ENCODE measurements around the gene TUBB6. TPM values are rescaled to one million over a fixed set of nuclear protein-coding genes. Genes with fewer than 3 reads are reported as not detected.

The TUBB6 gene
- total RNA-seq, 1 donor from 2014 or later = 560 TPM

DNA sequence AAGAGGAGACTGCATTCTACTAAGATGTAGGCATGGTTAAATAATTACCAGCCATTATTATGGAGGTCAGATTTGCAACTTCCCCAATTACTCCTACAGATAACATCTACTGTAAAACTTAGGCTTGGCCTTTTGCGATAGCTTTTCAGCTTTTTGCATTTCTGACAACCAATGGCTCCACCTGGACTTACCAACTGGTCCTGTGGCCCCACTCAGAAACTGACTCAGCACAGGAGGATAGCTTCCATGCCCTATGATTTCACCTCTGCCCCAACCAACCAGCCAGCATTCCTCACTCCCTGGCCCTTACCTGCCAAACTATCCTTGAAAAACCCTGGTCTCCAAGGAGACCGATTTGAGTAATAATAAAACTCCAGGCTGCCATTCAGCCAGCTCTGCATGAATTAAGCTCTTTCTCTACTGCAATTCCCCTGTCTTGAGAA lies 28.2 kb downstream of the TUBB6 start:
- DNase-seq (ENCODE audit: low spot score) = no peak

DNA sequence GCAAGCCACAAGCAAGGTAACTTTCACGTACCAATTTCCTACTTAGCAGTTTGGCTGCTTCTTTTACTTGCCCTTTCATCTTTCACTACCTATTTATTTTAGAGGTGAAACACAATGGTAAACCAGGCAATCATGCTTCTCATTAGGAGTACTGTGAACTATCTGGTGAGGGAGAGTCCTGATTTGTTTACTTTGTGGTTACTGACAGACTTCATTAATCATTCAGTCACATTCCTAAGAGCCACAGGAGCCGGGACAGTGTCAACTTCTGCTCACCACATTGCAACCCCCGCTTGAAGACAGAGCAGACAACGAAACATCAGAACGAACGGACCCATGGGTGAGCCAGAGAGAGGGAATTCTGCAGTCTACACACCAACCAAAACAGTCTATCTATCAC lies 28.8 kb downstream of the TUBB6 start:
- DNase-seq (ENCODE audit: low spot score) = no peak

DNA sequence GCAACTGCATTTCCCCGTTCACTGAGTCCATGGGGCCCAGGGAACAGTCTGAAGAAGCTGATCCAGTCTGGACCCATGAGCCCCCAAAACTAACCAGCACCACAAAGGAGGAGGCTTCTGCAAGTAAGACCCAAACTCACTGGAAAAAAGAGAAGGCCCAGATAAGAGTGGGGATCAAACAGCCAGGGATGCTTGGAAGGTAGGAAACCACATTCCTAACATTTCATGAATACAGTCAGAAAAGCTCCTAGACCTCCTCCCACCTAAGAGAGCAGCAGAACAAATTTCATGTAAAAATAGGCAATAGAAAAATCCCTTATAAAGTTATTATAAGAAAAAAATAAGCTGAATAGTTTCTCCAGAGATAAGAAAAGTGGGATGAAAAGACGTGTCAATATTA lies 30.3 kb downstream of the TUBB6 start:
- DNase-seq (ENCODE audit: low spot score) = no peak

DNA sequence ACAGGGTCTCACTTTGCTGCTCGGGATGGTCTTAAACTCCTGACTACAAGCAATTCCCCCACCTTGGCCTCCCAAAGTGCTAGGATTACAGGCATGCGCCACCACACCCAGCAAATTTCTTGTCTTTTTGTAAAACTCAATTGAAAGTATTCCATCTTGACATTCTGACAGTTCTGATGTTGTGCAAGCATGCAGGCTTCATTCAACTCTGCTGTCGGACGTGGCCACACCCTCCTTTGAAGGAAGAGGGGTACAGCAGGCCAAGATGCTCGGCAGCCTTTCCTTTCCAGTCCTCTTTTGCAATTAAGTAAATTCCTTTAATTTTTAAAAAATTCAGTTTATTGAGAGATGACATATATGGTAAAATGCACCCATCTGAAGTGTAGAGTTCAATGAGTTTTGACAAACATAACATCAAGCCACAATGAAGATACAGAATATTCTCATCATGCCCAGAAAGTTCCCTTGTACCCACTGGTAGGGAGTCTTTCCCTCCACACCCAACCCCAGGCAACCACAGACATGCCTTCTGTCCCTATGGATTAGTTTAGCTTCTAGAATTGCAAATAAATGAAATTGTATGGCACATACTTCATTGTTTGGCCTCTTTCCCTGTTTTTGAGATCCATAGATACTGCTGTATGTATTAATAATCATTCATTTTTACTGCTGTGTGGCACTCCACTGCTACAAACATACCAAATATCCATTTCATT lies 33.1 kb downstream of the TUBB6 start:
- DNase-seq (ENCODE audit: low spot score) = no peak

DNA sequence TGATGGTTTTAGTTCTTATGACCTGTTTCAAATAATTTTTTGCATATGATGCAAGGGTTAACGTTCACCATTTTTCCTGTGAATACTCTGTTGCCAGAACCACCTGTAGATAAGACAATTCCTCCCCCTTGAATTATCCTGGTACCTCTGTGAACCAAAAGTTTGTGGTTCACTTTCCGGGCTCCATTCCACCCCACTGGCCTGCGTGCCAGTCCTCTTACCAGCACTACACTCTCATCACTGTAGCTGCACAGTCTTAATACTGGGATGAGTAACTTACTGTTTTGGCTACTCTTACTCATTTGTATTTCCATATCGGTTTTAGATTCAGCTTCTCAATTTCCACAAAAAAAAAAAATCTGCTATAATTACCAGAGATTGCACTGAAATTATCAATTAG lies 34.6 kb downstream of the TUBB6 start:
- no peak for DNase-seq (ENCODE audit: low spot score)

DNA sequence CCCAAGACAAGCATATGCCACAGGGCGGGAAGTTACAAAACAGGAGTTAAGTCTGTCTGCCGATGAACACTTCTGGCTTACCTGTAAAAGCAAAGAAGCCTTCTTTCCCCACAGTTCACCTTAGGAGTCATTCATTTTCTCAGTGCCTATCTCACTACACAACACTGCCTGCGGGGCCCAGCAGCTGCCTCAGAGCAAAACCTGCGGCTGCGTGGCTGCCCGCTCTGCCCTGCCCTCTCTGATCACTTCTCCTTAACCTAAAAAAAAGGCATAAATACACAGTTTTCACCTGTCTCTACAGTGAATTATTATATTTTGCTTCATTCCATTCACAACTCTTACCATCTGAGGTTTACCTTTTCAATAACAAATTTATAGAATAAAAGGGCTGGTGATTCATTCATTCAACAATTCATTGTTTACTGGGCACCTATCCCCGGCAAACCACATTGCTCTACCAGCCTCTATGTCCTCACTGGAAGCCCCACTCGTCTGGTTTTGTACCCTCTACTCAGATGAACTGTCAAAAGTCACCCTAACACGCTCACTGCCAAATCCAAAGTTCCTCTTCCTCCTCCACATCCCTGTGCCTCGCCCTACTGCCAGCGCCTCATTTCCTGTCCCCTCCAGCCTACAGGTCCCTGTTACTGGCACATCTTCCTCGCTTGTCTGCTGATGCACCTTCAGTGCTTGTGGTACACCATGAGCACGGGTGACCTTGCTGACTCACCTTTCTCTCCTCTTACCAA lies 37.6 kb downstream of the TUBB6 start:
- no peak for DNase-seq (ENCODE audit: low spot score)

DNA sequence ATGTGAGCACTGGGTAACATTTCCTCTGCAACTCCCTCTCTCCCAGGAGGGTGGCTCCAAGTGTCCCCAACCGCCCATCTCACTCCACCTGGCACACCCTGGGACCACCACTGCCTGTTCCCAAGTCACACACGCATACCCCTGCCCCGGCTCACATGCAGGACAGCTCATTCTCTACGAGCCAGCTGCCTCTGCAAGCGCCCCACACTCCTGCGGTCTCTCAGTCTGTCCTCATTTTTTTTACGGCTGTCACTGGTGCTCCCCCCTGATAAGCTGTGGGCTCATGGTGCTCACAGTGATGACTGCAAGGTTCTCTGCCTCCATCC lies 38.2 kb downstream of the TUBB6 start:
- DNase-seq (ENCODE audit: low spot score) = no peak

DNA sequence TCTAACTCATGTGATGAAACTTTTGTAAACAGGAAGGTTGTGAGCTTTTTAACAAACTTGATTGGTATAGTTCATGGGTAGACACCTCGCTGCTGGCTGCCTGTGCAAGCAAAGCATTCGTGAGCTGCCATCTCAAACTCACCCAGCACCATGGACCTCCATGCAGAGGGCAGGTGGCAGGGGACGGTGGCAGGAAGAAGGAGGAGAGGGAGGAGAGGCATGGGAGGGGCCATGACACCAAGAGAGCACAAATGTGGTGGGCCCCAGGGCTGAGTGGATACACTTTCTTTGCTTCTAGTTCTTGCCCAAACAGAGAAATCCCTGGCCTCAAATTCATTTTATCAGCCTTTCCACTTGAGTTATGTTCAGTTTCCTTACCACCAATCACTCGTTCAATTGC lies 39.9 kb downstream of the TUBB6 start:
- DNase-seq (ENCODE audit: low spot score) = no peak

DNA sequence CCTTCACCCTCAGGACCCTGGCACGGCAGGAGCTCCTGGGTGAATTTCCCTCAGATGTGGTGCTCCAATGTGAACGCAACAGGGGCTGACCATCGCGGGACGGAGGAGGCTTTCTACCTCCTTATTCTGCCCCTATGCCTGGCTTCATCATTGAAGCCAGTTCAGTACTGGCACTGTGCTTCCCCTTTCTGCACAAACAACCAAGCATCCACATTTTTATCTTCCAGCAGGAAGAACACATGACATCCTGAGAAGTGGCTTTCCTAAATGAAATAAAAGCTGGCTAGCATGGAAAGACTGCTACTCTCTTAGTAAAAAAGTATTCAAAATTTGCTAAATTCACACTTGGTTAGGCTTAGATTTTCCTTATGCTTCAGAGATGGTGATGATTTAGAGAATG lies 44.1 kb downstream of the TUBB6 start:
- no peak for DNase-seq (ENCODE audit: low spot score)

DNA sequence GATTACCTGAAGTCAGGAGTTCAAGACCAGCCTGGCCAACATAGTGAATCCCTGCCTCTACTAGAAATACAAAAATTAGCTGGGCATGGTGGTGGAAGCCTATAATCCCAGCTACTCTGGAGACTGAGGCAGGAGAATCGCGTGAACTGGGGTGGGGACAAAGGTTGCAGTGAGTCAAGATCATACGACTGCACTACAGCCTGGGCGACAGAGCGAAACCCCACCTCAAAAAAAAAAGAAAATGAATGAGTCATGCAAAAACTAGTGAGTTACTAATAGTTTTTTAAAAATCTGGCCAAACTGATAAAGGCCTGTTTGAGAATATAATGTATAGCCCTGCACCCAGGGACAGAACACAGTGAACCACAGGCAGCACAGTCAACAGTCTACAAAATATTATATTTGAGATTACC lies 51.5 kb downstream of the TUBB6 start:
- no peak for DNase-seq (ENCODE audit: low spot score)

DNA sequence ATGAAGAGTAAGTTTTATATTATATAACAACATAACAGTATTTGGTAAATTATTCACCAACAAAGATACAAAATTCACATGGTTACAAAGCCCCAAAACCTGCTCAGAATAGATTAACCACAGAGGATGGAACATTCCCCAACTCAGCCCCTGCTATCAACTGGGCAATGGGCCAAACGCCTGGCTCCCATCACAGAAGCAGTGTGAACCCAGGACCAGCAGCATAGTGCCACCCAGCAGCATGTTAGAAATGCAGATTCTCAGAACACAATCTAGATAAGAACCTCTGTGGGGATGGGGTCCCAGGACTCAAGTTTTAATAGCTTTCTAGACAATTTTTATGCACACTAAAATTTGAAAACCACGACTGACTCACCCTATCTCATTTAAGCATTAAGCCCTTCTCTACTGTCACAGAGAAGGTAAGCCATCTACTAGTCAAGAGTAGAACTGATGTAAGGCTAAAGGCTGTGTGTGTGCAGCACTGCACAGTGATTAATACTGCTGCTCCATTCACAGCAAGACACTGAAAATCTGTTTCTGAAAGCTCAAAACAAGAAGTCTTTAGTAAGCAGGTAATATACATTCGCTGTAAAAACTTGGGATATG lies 53.8 kb downstream of the TUBB6 start:
- no peak for DNase-seq (ENCODE audit: low spot score)

DNA sequence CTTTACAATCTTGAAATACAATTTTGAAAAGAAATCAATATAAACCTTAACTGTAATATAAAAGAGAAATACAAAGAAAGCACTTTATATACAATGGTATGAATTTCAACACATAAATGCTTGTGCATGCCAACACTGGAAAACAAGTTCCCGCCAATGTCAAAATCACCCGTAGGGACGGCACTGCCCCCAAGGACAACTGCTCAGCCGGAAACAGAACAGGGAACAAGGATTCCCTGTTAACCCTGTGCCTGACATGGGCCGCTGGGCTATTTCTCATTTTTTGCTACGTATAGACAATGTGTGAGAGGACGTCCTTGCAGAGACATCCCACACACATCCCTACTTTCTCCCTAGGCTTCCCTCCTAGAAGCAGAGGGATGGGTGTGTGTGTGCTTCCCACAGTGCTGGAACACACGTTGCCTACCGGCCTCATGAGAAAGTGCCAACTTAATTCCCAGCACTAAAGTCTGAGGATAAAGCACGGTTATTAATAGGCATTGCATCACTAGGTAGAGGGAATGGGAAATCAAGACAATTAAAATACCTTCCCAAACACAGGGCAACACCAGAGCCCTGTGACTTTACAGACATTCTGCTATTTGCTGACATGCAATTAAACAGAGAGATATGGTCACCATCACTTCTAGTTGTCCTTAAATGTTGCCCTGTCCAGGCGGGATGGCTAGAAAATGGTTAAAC lies 54.6 kb downstream of the TUBB6 start:
- no peak for DNase-seq (ENCODE audit: low spot score)

DNA sequence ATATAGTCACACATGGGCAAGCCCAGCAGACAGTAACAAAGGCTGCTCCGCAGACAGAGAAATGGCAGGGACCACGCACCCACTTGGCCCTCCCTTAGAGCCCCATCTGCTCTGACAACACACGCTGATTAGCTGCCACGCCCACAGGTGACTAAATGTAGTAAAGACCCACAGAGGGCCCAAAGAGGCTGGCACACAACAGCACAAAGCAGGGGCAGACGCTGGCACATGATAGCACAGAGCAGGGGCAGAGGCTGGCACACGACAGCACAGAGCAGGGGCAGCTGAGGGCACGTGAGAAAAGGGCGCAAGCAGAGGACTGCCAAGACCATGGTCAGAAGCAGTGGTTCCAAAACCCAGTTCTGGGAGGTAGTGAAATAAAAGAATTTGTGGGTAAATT lies 58.3 kb downstream of the TUBB6 start:
- DNase-seq (ENCODE audit: low spot score) = no peak

DNA sequence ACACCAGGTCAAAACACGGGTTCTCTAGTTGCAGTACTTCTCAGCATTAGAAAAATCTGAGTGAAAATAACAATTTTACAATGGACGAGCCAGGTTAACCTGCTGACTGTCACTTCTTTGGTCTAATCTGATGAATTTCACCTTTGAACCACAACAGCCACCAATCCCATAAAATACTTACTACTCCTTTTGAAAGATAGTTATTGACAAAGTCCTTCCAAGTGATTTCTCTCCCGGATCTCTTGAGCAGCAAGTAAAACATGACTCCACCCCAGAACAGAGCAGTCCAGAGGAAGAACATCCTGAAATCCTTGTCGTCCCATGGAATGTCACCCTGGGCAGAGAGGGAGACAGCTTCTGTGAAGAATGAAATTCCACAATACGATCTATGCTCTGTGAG lies 58.7 kb downstream of the TUBB6 start:
- DNase-seq (ENCODE audit: low spot score) = no peak

DNA sequence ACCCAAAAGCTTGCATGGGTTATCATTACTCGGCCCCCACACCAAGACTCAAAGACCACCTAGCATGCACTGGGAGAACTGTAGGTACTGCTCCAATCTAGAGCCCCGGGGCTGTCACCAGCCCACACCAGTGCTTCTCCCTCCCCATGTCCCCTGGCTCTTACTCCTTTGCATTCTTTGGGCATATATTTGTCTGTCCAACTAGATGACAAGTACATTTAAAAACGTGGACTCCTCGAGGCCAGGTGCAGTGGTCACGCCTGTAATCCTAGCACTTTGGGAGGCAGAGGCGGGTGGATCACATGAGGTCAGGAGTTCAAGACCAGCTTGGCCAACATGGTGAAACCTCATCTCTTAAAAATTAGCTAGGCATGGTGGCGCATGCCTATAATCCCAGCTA lies 61.2 kb downstream of the TUBB6 start:
- no peak for DNase-seq (ENCODE audit: low spot score)

DNA sequence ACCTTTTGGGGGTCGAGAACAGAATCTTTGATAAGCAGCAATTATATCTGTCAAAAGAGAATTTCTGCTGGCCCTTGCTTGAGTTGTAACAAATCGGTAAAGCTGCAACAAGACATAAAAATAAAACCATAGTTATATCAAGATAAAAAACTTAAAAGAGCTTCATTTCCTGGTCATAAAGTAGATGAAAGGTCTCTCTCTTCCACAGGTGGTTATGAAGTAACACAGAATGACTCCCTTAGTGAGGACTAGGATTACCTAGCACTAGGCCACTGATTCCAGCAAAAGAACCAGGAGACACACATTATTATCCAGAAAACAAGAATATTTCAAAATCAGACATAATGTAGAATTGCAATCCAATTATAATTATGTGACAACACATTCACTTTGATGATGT lies 63.5 kb downstream of the TUBB6 start:
- no peak for DNase-seq (ENCODE audit: low spot score)

DNA sequence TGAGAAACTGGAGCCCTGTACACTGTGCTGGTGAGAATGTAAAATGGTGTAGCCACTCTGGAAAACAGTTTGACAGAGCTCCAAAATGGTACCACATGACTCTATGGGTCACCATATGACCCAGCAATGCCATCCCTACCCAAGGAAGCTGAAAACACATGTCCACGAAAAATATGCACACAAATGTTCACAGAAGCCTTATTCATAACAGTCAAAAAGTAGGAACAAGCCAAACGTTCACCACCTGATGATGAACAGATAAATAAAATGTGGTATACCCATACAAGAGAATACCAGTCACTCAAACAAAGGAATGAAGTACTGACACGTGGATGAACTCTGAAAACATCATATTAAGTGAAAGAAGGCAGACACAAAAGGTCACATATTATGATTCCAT lies 64.4 kb downstream of the TUBB6 start:
- no peak for DNase-seq (ENCODE audit: low spot score)

DNA sequence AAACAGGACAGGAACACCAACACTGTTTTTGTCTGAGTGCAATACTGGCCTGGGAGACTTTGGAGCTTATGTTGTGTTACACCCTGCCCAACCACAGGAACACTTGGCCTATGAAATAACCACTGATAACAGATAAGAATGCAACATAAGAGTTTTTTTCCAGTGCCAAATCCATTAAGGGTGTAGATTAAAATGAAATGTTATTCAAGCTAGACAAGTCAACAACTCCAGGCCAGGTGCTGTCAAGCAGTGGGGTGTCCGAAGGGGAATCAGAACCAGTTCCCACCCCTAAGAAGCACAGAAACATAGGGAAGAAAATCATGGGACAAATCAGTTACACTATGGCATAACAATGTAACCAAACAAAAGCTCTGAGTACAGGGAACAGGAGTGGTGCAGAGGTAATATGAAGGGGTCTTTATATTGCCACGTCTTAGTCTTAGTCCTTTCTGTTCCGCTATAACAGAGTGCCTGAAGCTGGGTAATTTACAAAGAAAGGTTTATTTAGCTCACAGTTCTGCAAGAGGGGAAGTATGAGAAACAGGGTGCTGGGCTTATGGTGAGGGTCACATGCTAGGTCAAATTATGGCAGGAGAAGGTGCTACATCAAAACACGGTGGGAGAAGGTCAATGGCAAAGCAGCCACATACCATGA lies 65.2 kb downstream of the TUBB6 start:
- DNase-seq (ENCODE audit: low spot score) = no peak

DNA sequence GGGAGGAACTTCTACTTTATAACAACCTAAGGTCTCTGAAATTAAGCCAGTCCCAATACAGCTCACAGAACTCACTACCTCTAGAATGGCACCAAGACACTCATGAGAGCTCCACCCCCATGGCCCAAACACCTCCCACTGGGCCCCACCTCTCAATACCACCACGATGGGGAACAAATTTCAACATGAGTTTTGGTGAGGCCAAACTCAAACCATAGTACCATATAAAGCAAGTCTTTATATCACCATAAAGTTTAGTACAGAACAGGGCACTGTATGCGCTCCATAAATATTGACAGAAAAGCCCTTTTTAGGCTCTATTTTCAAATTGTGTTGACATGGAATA lies 65.7 kb downstream of the TUBB6 start:
- DNase-seq (ENCODE audit: low spot score) = no peak

DNA sequence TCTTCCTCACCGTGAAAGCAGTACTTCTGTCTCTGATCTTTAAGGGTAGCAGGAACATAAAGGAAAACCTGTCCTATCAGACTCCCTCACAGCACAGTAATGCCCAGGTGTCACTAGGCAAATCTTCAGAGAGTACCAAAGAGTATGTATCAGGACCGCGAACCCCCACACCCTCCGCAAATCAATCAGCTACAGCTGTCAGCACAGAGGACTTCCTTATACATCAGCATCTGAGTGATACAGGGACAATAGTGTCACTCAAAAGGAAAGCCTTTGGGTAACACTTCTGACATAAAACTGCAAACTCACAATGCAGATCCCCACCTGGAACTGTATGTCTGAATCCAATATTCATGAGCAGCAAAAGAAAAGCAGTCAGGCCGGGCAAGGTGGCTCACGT lies 66.4 kb downstream of the TUBB6 start:
- DNase-seq (ENCODE audit: low spot score) = no peak
